CD4-positive, alpha-beta T cell treated with Interleukin-1 beta for 1 hour (primary cell): ENCODE measurements around the gene ACSL1.

Source experiments
- DNase-seq, 2 donors: peaks; one replicate each; pipeline ENCODE4 v3.0.0-alpha.2; 2020 to 2022

ACSL1 gene

DNA sequence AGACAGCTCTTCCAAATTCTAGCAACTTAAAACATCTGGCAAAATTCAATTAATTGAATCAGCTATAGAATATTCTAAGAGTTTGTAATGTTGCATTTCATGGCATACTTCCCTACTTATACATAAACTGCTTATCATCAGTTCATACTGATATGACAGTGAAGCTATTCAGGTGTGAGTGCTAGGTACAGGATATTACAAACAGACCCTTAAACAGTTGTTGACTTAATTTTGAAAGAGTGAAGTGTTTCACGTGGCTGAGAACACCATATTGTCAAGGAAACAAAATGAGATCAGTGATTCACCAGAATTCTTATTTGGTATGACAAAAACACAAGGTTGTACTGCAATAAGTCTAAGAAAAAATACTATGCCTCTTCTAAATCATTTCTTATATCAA lies 119.3 kb downstream of the ACSL1 start:
- no peak for DNase-seq

DNA sequence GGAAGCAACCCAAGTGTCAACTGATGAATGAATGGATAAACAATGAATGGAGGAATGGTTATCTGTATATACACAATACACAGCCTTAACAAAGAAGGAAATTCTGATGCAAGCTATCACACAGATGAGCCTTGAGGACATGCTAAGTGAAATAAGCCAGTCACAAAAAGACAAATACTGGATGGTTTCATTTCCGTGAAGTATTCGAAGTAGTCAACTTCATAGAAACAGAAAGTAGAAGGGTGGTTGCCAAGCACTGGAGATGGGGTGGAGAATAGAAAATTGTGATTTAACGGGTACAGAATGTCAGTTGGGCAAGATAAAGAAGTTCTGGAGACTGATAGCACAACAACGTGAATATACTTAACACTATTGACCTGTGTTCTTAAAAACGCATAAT lies 120.1 kb downstream of the ACSL1 start:
- DNase-seq, result peak in 1 of 2 donors; percentile 6
